ENCODE measurements around the gene ENTPD3. TPM values are rescaled to one million over a fixed set of nuclear protein-coding genes. Genes with fewer than 3 reads are reported as not detected.

Gene ENTPD3
- total RNA-seq, 1 experiment from 2014 or later: not detected

DNA sequence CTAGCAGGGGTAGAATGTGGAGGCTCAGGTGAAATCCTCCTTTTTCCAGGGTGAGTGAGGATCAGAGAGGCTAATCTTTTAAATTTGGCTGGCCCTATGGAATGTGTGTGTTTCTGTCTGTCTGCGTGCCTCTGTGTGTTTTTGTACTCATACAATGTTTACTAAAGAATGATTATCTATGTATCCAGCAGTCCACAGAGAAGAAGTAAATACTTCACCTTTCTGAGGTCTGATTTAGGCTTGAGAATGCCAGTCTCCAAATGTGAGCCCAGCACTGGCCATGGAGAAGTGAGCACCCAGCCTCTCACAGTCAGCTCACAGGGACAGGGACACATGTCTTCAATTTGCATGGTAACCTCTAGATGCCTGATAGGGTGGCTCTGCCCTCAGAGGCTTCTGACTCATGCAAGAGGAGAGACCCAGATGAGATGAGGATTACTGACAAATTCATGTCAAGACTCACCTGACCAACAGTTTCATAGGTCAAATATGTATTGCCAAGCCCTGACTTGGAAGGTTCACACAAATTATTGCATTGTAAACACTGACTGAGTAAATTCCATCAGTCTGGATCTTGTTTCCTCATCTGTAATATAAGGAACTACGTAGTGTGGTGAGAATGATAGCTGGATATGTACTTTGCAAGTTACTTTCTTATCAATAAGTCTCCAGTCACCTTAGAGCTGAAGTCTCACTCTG is 31.0 kb downstream of the ENTPD3 start:
- Histone ChIP-seq H3T11ph (ENCODE audit: low read length) (no peak overlapping the region), H3K18ac (ENCODE audit: insufficient read length, low read depth, low read length) (no peak overlapping the region), H4K20me1 (ENCODE audit: control insufficient read depth, insufficient read depth, insufficient read length) (no peaks in the 10 kb centered on the region), H3K79me1 (ENCODE audit: insufficient read depth, low read depth, low read length, poor library complexity, severe bottlenecking) (no peaks in the 10 kb centered on the region), H4K5ac (ENCODE audit: insufficient read length, low read depth, low read length) (no peak overlapping the region), H3K27me3 (ENCODE audit: insufficient read depth, low read length) (no peaks in the 10 kb centered on the region), H3K4ac (ENCODE audit: low read depth, low read length) (no peak overlapping the region), H3K14ac (ENCODE audit: insufficient read depth, low read length) (no peak overlapping the region), H2BK12ac (ENCODE audit: insufficient read length, low read depth, low read length) (no peak overlapping the region), H4K91ac (ENCODE audit: insufficient read length, low read depth, low read length) (no peak overlapping the region), H3K9me3 (ENCODE audit: control insufficient read depth, low read depth, low read length) (no peaks in the 10 kb centered on the region), H2AK5ac (ENCODE audit: insufficient read length, low read length) (no peak overlapping the region), H3K79me2 (ENCODE audit: insufficient read depth, low read length) (no peaks in the 10 kb centered on the region), H2BK20ac (ENCODE audit: low read depth, low read length, poor library complexity, severe bottlenecking) (no peak overlapping the region), H2AFZ (ENCODE audit: low read length) (no peak overlapping the region), H2BK5ac (ENCODE audit: insufficient read length, low read length) (no peak overlapping the region), H2BK120ac (ENCODE audit: low read depth, low read length, poor library complexity, severe bottlenecking) (no peak overlapping the region), H3K23me2 (ENCODE audit: insufficient read length, low read depth, low read length, poor library complexity, severe bottlenecking) (no peaks in the 10 kb centered on the region), H3K27ac (ENCODE audit: insufficient read length, low read depth, low read length) (no peak overlapping the region), H3K23ac (ENCODE audit: insufficient read length, low read depth, low read length) (no peak overlapping the region), H3K4me2 (ENCODE audit: insufficient read depth, insufficient read length, low read length) (no peak overlapping the region), H2BK15ac (ENCODE audit: low read depth, low read length) (no peak overlapping the region), H3K4me1 (ENCODE audit: insufficient read depth, low read length) (no peaks in the 10 kb centered on the region), H4K8ac (replicated peaks; ENCODE audit: insufficient read length, low read depth, low read length) (no peak overlapping the region), H3K56ac (ENCODE audit: insufficient read length, low read depth, low read length) (no peak overlapping the region), H3K9ac (ENCODE audit: extremely low read depth, insufficient read length, low read length) (no peak overlapping the region)
- no CpG with 5 or more reads among the region's 2 CpGs for WGBS (ENCODE audit: extremely low coverage, insufficient read length, low lambda C conversion rate)
- TF ChIP-seq CTCF (conservative IDR thresholded peaks at IDR 0.05): no peak
- no peak overlapping the region for H3K4me3 Mint-ChIP-seq
- H3K27ac Mint-ChIP-seq: no peak overlapping the region; a peak in 1 of 7 replicates
- H3K4me1 Mint-ChIP-seq: peaks cover 3 to 6% of the 10 kb centered on the region in 2 experiments; a peak in 3 of 4 replicates
- DNase-seq: no peak
- peaks cover 8% of the 10 kb centered on the region for H3K27me3 Mint-ChIP-seq (ENCODE audit: low read depth)
- H3K9me3 Mint-ChIP-seq: no peaks in the 10 kb centered on the region
- no peaks in the 10 kb centered on the region for H3K36me3 Mint-ChIP-seq (ENCODE audit: insufficient read depth in 1 of 3, low read depth in 3 of 3)

Measured in H9 (cell line).